ENCODE results near the gene HGD.

DNA sequence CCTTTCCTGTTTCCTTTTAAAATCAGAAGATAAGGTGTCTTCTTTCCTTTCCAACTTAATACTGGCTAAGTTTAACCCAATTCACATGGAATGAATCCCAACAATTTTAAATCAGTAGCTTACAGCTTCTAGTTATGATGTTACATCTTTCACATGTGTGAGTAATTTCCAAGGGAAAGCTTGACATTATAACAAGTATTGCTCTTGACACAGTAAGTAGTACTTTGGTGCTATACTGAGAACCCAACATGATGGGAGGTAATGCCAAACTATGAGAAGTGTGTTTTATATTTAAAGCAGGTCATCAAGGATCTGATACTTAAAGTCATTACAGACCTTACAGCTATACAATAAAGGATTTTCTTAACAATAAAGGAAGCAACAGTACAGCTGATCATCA is 31.2 kb upstream of the HGD start:
- TF ChIP-seq POLR2A (IDR thresholded peaks at IDR 0.05; ENCODE audit: low read depth, low read length) (no peak), POLR2AphosphoS5 (IDR thresholded peaks at IDR 0.05; ENCODE audit: low read depth, low read length) (no peak)

Measured in GM12892 (cell line).